Measurements from ENCODE around the gene SDF2. TPM values are rescaled to one million over a fixed set of nuclear protein-coding genes. Genes with fewer than 3 reads are reported as not detected.

The SDF2 gene
- total and polyA plus RNA-seq, 9 of the 15 experiments (the other 6 are each of a cell fraction or from before 2014, with no cell fraction given), result 41.2 to 132 (median 65.6) TPM

DNA sequence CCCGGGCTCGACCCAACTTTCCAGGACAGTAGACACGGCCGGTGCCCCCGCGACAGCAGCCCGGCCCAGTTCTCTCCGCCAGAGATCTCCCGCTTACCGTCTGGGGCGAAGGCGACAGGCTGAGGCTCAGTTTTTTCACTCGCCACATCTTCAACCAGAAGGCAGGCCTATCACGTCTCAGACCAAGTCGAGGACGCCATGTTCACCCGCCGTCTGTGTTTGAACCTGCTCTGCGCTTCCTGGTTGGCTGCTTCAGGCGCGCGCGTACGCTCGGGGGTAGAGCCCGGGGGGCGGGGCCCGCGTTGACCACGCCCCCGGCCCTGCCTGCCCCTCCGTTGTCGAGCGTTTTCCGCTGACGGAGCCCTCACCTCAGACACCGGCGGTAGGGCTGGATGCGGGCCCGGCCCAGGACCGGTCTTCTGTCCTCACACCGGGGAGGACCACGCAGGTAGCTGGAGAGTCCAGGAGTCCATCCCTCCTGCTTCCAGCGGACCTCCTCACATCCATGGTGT is 62.9 kb downstream of the SDF2 start, which contains the start of gene SPAG5 (continued):
- TF ChIP-seq, protein P1, sequence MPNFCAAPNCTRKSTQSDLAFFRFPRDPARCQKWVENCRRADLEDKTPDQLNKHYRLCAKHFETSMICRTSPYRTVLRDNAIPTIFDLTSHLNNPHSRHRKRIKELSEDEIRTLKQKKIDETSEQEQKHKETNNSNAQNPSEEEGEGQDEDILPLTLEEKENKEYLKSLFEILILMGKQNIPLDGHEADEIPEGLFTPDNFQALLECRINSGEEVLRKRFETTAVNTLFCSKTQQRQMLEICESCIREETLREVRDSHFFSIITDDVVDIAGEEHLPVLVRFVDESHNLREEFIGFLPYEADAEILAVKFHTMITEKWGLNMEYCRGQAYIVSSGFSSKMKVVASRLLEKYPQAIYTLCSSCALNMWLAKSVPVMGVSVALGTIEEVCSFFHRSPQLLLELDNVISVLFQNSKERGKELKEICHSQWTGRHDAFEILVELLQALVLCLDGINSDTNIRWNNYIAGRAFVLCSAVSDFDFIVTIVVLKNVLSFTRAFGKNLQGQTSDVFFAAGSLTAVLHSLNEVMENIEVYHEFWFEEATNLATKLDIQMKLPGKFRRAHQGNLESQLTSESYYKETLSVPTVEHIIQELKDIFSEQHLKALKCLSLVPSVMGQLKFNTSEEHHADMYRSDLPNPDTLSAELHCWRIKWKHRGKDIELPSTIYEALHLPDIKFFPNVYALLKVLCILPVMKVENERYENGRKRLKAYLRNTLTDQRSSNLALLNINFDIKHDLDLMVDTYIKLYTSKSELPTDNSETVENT (CRISPR knock-in tag; IDR thresholded peaks at IDR 0.05), result peak; percentile 90
- TF ChIP-seq TAF9B (IDR thresholded peaks at IDR 0.05; ENCODE audit: partially characterized antibody), result peak; percentile 86
- no peak for TF ChIP-seq CBFA2T3 (IDR thresholded peaks at IDR 0.05)
- TF ChIP-seq, protein P2, sequence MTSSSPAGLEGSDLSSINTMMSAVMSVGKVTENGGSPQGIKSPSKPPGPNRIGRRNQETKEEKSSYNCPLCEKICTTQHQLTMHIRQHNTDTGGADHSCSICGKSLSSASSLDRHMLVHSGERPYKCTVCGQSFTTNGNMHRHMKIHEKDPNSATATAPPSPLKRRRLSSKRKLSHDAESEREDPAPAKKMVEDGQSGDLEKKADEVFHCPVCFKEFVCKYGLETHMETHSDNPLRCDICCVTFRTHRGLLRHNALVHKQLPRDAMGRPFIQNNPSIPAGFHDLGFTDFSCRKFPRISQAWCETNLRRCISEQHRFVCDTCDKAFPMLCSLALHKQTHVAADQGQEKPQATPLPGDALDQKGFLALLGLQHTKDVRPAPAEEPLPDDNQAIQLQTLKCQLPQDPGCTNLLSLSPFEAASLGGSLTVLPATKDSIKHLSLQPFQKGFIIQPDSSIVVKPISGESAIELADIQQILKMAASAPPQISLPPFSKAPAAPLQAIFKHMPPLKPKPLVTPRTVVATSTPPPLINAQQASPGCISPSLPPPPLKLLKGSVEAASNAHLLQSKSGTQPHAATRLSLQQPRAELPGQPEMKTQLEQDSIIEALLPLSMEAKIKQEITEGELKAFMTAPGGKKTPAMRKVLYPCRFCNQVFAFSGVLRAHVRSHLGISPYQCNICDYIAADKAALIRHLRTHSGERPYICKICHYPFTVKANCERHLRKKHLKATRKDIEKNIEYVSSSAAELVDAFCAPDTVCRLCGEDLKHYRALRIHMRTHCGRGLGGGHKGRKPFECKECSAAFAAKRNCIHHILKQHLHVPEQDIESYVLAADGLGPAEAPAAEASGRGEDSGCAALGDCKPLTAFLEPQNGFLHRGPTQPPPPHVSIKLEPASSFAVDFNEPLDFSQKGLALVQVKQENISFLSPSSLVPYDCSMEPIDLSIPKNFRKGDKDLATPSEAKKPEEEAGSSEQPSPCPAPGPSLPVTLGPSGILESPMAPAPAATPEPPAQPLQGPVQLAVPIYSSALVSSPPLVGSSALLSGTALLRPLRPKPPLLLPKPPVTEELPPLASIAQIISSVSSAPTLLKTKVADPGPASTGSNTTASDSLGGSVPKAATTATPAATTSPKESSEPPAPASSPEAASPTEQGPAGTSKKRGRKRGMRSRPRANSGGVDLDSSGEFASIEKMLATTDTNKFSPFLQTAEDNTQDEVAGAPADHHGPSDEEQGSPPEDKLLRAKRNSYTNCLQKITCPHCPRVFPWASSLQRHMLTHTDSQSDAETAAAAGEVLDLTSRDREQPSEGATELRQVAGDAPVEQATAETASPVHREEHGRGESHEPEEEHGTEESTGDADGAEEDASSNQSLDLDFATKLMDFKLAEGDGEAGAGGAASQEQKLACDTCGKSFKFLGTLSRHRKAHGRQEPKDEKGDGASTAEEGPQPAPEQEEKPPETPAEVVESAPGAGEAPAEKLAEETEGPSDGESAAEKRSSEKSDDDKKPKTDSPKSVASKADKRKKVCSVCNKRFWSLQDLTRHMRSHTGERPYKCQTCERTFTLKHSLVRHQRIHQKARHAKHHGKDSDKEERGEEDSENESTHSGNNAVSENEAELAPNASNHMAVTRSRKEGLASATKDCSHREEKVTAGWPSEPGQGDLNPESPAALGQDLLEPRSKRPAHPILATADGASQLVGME (CRISPR knock-in tag; IDR thresholded peaks at IDR 0.05), result peak; percentile 64; the same call in 1 of the 2 replicates
- TF ChIP-seq ZFPM2 (CRISPR knock-in tag; IDR thresholded peaks at IDR 0.05), result no peak
- no peak for TF ChIP-seq PPARD (CRISPR knock-in tag; IDR thresholded peaks at IDR 0.05)
- TF ChIP-seq ELF4 (CRISPR knock-in tag; IDR thresholded peaks at IDR 0.05), result no peak
- TF ChIP-seq ZNF41 (CRISPR knock-in tag; conservative IDR thresholded peaks at IDR 0.05), result 0 out of 2 replicates have a peak, but pooled peaks have one; percentile 17
- TF ChIP-seq RFX1 (IDR thresholded peaks at IDR 0.05), result no peak
- no peak for TF ChIP-seq FOXP1 (CRISPR knock-in tag; IDR thresholded peaks at IDR 0.05)
- TF ChIP-seq ZSCAN29 (IDR thresholded peaks at IDR 0.05), result no peak
- TF ChIP-seq XRCC4 (IDR thresholded peaks at IDR 0.05; ENCODE audit: extremely low read depth, insufficient read depth, insufficient read length), result no peak
- TF ChIP-seq ZNF717 (CRISPR knock-in tag; IDR thresholded peaks at IDR 0.05), result no peak
- TF ChIP-seq TSC22D4 (tag; IDR thresholded peaks at IDR 0.05), result no peak
- TF ChIP-seq, protein P3, sequence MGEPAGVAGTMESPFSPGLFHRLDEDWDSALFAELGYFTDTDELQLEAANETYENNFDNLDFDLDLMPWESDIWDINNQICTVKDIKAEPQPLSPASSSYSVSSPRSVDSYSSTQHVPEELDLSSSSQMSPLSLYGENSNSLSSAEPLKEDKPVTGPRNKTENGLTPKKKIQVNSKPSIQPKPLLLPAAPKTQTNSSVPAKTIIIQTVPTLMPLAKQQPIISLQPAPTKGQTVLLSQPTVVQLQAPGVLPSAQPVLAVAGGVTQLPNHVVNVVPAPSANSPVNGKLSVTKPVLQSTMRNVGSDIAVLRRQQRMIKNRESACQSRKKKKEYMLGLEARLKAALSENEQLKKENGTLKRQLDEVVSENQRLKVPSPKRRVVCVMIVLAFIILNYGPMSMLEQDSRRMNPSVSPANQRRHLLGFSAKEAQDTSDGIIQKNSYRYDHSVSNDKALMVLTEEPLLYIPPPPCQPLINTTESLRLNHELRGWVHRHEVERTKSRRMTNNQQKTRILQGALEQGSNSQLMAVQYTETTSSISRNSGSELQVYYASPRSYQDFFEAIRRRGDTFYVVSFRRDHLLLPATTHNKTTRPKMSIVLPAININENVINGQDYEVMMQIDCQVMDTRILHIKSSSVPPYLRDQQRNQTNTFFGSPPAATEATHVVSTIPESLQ (CRISPR knock-in tag; IDR thresholded peaks at IDR 0.05), result no peak
- TF ChIP-seq ZNF23 (CRISPR knock-in tag; IDR thresholded peaks at IDR 0.05), result no peak
- TF ChIP-seq ETS2 (tag; IDR thresholded peaks at IDR 0.05; ENCODE audit: borderline replicate concordance, poor library complexity, severe bottlenecking), result no peak
- TF ChIP-seq NFATC3 (IDR thresholded peaks at IDR 0.05), result no peak
- no peak for TF ChIP-seq ZKSCAN8 (CRISPR knock-in tag; IDR thresholded peaks at IDR 0.05)
